Mesodermal cell (in vitro differentiated cells): Measurements from ENCODE around the gene CPZ.
"Not testable (repeated sequence)": the region's sequence is repeated elsewhere in the genome, so short reads cannot be mapped to it uniquely, and the experiment has no call there.

Source experiments
- H3K27ac ChIP-seq: 2 replicates; pipeline ENCODE4 v1.7.0; 2013; ENCODE audit warnings: mild to moderate bottlenecking, low read depth, low read length, moderate library complexity; ENCODE audit not compliant: severe bottlenecking
- H3K36me3 ChIP-seq: 2 replicates; pipeline ENCODE4 v1.7.1; 2013; ENCODE audit warnings: mild to moderate bottlenecking, low read length, moderate library complexity; ENCODE audit not compliant: control insufficient read depth, insufficient read depth
- H3K4me1 ChIP-seq: one replicate; pipeline ENCODE4 v1.7.1; 2013; ENCODE audit warnings: mild to moderate bottlenecking, low read length; ENCODE audit not compliant: insufficient read depth, control insufficient read depth, poor library complexity, severe bottlenecking
- H3K4me3 ChIP-seq: 2 replicates; pipeline ENCODE4 v1.7.0; 2013; ENCODE audit warnings: low read length, control low read depth, mild to moderate bottlenecking; ENCODE audit not compliant: insufficient read depth, poor library complexity, severe bottlenecking; ENCODE audit errors: extremely low read depth
- H3K9me3 ChIP-seq: 2 replicates; pipeline ENCODE4 v1.7.1; 2013; ENCODE audit warnings: mild to moderate bottlenecking, low read length, moderate library complexity; ENCODE audit not compliant: control insufficient read depth
- WGBS, 2 experiments: methylation state at CpG; one replicate each; pipeline ENCODE4 v1.1.5; 2013; ENCODE audit warnings: missing lambda C conversion rate in 2 of 2; ENCODE audit not compliant: insufficient coverage in 2 of 2; 5-methylcytosine and 5-hydroxymethylcytosine counted together

Gene CPZ

GRCh38 chr4:8648816-8649630 is 56.5 kb downstream of the CPZ start:
- no peaks in the 10 kb centered on the region for H3K4me1 ChIP-seq
- H3K9me3 ChIP-seq = no peaks in the 10 kb centered on the region
- H3K27ac ChIP-seq = no peak overlapping the region
- WGBS, 2 experiments = 81 to 84% methylated on average over 21 to 22 of the region's 23 CpGs
- H3K36me3 ChIP-seq = no peaks in the 10 kb centered on the region
- no peak overlapping the region for H3K4me3 ChIP-seq

- Histone ChIP-seq H3K27ac (no peak overlapping the region), H3K4me3 (no peak overlapping the region), H3K4me1 (no peaks in the 10 kb centered on the region), H3K36me3 (no peaks in the 10 kb centered on the region), H3K9me3 (no peaks in the 10 kb centered on the region)
- 83 to 86% methylated on average over 21 to 29 of the region's 33 CpGs for WGBS, 2 experiments
Observed at GRCh38 chr4:8649631-8650361, 57.2 kb downstream of the CPZ start.

- H3K9me3 ChIP-seq = no peaks in the 10 kb centered on the region
- WGBS, 2 experiments = 87 to 93% methylated on average over 8 to 18 of the region's 18 CpGs
Observed at GRCh38 chr4:8651661-8652180, 59.2 kb downstream of the CPZ start.

GRCh38 chr4:8652181-8653078 is 59.9 kb downstream of the CPZ start:
- H3K9me3 ChIP-seq = no peaks in the 10 kb centered on the region
- no peaks in the 10 kb centered on the region for H3K4me1 ChIP-seq
- no peaks in the 10 kb centered on the region for H3K36me3 ChIP-seq
- no peak overlapping the region for H3K27ac ChIP-seq
- 88% methylated on average over 16 to 20 of the region's 25 CpGs for WGBS, 2 experiments
- H3K4me3 ChIP-seq = no peak overlapping the region

More at GRCh38 chr4:8651661-8652180, 59.2 kb downstream of the CPZ start:
- Histone ChIP-seq H3K27ac (no peak overlapping the region), H3K36me3 (no peaks in the 10 kb centered on the region), H3K4me1 (no peaks in the 10 kb centered on the region), H3K4me3 (no peak overlapping the region)

- 82 to 84% methylated on average over 18 to 20 of the region's 22 CpGs for WGBS, 2 experiments
- H3K4me3 ChIP-seq = no peak overlapping the region
- no peaks in the 10 kb centered on the region for H3K36me3 ChIP-seq
- H3K27ac ChIP-seq = no peak overlapping the region
- no peaks in the 10 kb centered on the region for H3K4me1 ChIP-seq
- no peaks in the 10 kb centered on the region for H3K9me3 ChIP-seq
Observed at GRCh38 chr4:8653326-8654000, 60.9 kb downstream of the CPZ start.

GRCh38 chr4:8654139-8654538 is 61.6 kb downstream of the CPZ start:
- H3K4me3 ChIP-seq, H3K4me1 ChIP-seq, H3K9me3 ChIP-seq, H3K36me3 ChIP-seq, H3K27ac ChIP-seq: not testable (repeated sequence)
- no CpG with 5 or more reads among the region's 5 CpGs for WGBS, 2 experiments

GRCh38 chr4:8655411-8656184 is 63.0 kb downstream of the CPZ start:
- Histone ChIP-seq H3K4me3 (no peak overlapping the region), H3K4me1 (no peaks in the 10 kb centered on the region), H3K36me3 (no peaks in the 10 kb centered on the region), H3K27ac (no peak overlapping the region), H3K9me3 (no peaks in the 10 kb centered on the region)
- 90 to 92% methylated on average over 18 to 20 of the region's 25 CpGs for WGBS, 2 experiments

- no peak overlapping the region for H3K4me3 ChIP-seq
- H3K36me3 ChIP-seq = no peaks in the 10 kb centered on the region
- H3K9me3 ChIP-seq = no peaks in the 10 kb centered on the region
- H3K27ac ChIP-seq = no peak overlapping the region
- WGBS, 2 experiments = 86 to 93% methylated on average over 6 to 9 of the region's 11 CpGs
- no peaks in the 10 kb centered on the region for H3K4me1 ChIP-seq
Observed at GRCh38 chr4:8656185-8656517, 63.6 kb downstream of the CPZ start.

- no peaks in the 10 kb centered on the region for H3K9me3 ChIP-seq
- no peaks in the 10 kb centered on the region for H3K36me3 ChIP-seq
- WGBS, 2 experiments = 72 to 78% methylated on average over 10 to 15 of the region's 17 CpGs
- no peak overlapping the region for H3K4me3 ChIP-seq
- H3K27ac ChIP-seq = no peak overlapping the region
- H3K4me1 ChIP-seq = no peaks in the 10 kb centered on the region
Observed at GRCh38 chr4:8656711-8657380, 64.3 kb downstream of the CPZ start.
